HFF-Myc (cell line): Measurements from ENCODE around the gene ANO3.
"Not testable (repeated sequence)": the region's sequence is repeated elsewhere in the genome, so short reads cannot be mapped to it uniquely, and the experiment has no call there.

Experiments
- DNase-seq: peaks from one replicate; pipeline ENCODE4 v3.0.0-alpha.2; 2011; ENCODE audit warnings: low read depth; ENCODE audit errors: extremely low read depth
- H3K4me3 ChIP-seq: replicated peaks from 2 replicates; pipeline ENCODE4 v1.5.1; 2011; ENCODE audit warnings: low read depth, mild to moderate bottlenecking, control low read depth, low read length
- TF ChIP-seq, protein P1 (sequence below): IDR thresholded peaks from 2 replicates; pipeline ENCODE4 v1.5.1; 2012; ENCODE audit warnings: mild to moderate bottlenecking, low read depth, low read length, control low read depth; ENCODE audit errors: missing control alignments

ANO3 gene

GRCh38 chr11:26622181-26622580 lies 290.3 kb downstream of the ANO3 start:
- H3K4me3 ChIP-seq, result no peak overlapping the region
- TF ChIP-seq, protein P1, sequence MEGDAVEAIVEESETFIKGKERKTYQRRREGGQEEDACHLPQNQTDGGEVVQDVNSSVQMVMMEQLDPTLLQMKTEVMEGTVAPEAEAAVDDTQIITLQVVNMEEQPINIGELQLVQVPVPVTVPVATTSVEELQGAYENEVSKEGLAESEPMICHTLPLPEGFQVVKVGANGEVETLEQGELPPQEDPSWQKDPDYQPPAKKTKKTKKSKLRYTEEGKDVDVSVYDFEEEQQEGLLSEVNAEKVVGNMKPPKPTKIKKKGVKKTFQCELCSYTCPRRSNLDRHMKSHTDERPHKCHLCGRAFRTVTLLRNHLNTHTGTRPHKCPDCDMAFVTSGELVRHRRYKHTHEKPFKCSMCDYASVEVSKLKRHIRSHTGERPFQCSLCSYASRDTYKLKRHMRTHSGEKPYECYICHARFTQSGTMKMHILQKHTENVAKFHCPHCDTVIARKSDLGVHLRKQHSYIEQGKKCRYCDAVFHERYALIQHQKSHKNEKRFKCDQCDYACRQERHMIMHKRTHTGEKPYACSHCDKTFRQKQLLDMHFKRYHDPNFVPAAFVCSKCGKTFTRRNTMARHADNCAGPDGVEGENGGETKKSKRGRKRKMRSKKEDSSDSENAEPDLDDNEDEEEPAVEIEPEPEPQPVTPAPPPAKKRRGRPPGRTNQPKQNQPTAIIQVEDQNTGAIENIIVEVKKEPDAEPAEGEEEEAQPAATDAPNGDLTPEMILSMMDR, result no peak
- no peak for DNase-seq

GRCh38 chr11:26623076-26623659 lies 291.2 kb downstream of the ANO3 start:
- TF ChIP-seq, protein P1, result no peak
- no peak for DNase-seq
- no peak overlapping the region for H3K4me3 ChIP-seq

DNA sequence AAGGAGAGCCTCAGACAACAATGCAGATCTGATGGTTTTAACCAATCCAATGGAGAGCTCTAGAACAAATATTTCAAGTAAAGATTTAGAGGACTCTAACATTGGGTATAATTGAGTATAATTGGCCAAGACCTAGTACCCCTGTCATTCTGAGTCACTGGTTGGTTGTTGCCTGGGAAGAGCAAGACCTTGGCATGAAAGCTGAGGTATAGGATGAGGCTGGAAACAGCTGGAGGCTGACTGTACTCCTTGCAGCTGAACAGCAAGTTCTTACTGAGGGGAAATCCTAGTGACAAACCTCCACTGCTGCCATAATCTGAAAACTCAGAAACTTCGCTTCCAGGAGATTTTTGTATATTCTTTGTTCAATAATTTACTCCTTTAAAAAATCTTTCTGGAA lies 294.4 kb downstream of the ANO3 start:
- peak; percentile 1 for DNase-seq
- H3K4me3 ChIP-seq, result no peak overlapping the region
- TF ChIP-seq, protein P1, result no peak

DNA sequence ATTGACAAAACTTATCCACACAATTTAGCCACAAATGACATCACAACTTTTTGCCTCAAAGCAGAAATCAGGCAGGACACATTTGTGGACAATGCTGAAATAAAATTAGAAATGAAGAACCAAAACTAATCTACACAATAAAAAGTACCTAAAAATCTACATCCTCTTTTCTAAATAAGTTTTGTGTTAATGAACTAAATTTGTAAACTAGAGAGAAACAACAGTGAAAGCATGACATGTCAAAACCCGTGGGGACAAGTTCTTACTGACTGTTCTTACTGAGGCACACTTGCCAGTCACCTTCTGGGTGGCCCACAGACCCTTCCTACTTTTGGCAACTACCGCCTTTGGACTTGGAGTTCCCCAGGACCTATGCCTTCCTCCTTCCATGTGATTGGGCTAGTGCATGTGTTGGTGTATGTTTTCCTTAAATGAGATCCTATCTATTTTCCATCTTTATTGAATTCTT lies 300.8 kb downstream of the ANO3 start:
- DNase-seq, result no peak
- TF ChIP-seq, protein P1, result no peak
- H3K4me3 ChIP-seq, result no peak overlapping the region

DNA sequence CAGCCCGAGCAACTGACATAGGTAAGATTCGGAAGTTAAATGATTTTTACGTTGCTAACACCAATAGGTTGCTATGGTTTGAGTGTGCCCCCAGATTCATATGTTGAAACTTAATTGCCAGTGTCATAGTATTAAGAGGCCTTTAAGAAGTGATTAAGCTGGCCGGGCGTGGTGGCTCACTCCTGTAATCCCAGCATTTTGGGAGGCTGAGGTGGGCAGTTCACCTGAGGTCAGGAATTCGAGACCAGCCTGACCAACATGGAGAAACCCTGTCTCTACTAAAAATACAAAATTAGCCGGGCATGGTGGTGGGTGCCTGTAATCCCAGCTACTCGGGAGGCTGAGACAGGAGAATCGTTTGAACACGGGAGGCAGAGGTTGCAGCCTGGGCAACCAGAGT lies 311.4 kb downstream of the ANO3 start:
- not testable (repeated sequence) for DNase-seq, H3K4me3 ChIP-seq

DNA sequence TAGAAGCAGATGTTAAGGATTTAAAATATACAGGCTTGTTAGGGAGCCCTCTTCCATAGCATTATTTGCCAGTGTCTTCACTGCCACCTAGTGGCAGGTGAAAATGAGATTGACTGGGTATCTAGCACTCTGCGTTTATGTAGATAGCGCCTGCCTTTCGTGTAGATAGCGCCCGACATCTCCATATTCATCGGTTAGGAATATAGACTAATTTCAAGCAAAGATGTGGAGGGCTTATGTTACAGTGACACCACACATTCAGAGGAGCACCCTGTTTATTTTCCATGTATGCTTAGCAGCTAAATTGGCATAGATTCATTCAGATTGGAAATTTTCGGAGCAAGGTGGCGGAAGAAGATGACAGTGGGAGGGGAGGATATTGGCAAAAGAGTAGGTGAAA lies 318.0 kb downstream of the ANO3 start:
- no peak overlapping the region for H3K4me3 ChIP-seq

DNA sequence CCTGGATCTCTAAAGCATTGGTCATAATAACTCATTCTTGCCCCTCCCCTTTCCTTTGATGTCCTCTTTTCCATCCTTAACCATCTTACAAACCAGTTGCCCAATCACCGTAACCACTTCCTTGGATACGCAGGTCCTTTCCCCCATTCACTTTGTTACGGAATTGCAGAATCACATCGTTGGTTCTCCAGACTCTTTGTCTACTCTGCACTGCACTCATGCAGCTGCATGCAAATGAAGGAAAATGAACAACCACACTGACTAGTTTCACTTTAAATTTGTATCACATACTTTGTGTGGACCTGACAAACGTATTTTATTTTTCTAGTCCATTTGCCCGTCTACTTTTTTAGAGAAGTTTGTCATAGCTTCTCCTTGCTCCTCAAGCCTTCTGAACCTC lies 320.0 kb downstream of the ANO3 start:
- no peak overlapping the region for H3K4me3 ChIP-seq
- DNase-seq, result no peak
- TF ChIP-seq, protein P1, result no peak

More for the DNA sequence above, 318.0 kb downstream of the ANO3 start:
- peak; percentile 33 for DNase-seq
- TF ChIP-seq, protein P1, result peak; percentile 69
